ENCODE data around the gene FBF1.

FBF1 gene

GRCh38 chr17:75894049-75894733 is 46.7 kb downstream of the FBF1 start:
- POLR2A ChIA-PET: interaction anchor here (1.0 to 1.7 kb wide), 4 partner anchors 10 to 114 kb away, joined by 4 to 5 read pairs (median 5); partner anchors contain the start of genes MRPL38 and WBP2
- TF ChIP-seq FOXA1 (IDR thresholded peaks at IDR 0.05): no peak
- TF ChIP-seq L3MBTL2 (conservative IDR thresholded peaks at IDR 0.05): no peak
- TF ChIP-seq TARDBP (IDR thresholded peaks at IDR 0.05): no peak
- no peak for TF ChIP-seq HDGF (IDR thresholded peaks at IDR 0.05; ENCODE audit: borderline replicate concordance)
- no peak for DNase-seq (ENCODE audit: extremely low spot score)
- CTCF ChIA-PET: interaction anchor here (0.8 to 2.2 kb wide), 2 partner anchors 15 to 17 kb away, joined by 3 to 7 read pairs; no protein-coding TSS in a partner anchor

GRCh38 chr17:75893305-75894048 is 47.4 kb downstream of the FBF1 start:
- no peak for DNase-seq (ENCODE audit: extremely low spot score)
- ChIA-PET CTCF (interaction anchor here (0.8 to 2.2 kb wide), 3 partner anchors 10 to 16 kb away, joined by 3 to 7 read pairs (median 5); no protein-coding TSS in a partner anchor), POLR2A (interaction anchor here (0.8 to 1.7 kb wide), 5 partner anchors 11 to 114 kb away, joined by 3 to 5 read pairs (median 5); partner anchors contain the start of genes MRPL38 and WBP2)
- no peak for TF ChIP-seq ELF4 (IDR thresholded peaks at IDR 0.05)
- TF ChIP-seq FOXA1 (IDR thresholded peaks at IDR 0.05): no peak
- no peak for TF ChIP-seq ARNT (IDR thresholded peaks at IDR 0.05)
- TF ChIP-seq BHLHE40 (IDR thresholded peaks at IDR 0.05; ENCODE audit: borderline replicate concordance): no peak
- no peak for TF ChIP-seq FOXM1 (IDR thresholded peaks at IDR 0.05; ENCODE audit: borderline replicate concordance)
- no peak for TF ChIP-seq NFRKB (IDR thresholded peaks at IDR 0.05)
- TF ChIP-seq CTBP1 (IDR thresholded peaks at IDR 0.05; ENCODE audit: borderline replicate concordance): no peak
- TF ChIP-seq TARDBP (IDR thresholded peaks at IDR 0.05): no peak

- CTCF ChIA-PET: interaction anchor here (0.6 to 1.5 kb wide), 4 partner anchors 11 to 105 kb away, joined by 3 to 5 read pairs (median 4); no protein-coding TSS in a partner anchor
- POLR2A ChIA-PET: interaction anchor here (0.8 to 1.7 kb wide), 4 partner anchors 12 to 113 kb away, joined by 3 to 5 read pairs (median 4); partner anchors contain the start of gene MRPL38
- DNase-seq (ENCODE audit: extremely low spot score): no peak
- TF ChIP-seq SUZ12 (IDR thresholded peaks at IDR 0.05): no peak
- no peak for TF ChIP-seq L3MBTL2 (conservative IDR thresholded peaks at IDR 0.05)
- no peak for TF ChIP-seq BHLHE40 (IDR thresholded peaks at IDR 0.05; ENCODE audit: borderline replicate concordance)
- no peak for TF ChIP-seq FOXM1 (IDR thresholded peaks at IDR 0.05; ENCODE audit: borderline replicate concordance)
- no peak for TF ChIP-seq SP1 (IDR thresholded peaks at IDR 0.05)
- TF ChIP-seq ELF4 (IDR thresholded peaks at IDR 0.05): no peak
Observed at GRCh38 chr17:75892556-75893224, 48.2 kb downstream of the FBF1 start.

GRCh38 chr17:75891605-75892555 is 49.0 kb downstream of the FBF1 start:
- ChIA-PET POLR2A (interaction anchor here (1.7 kb wide), 1 partner anchor 13 kb away, joined by 5 read pairs; the partner anchor contains the start of gene MRPL38), CTCF (interaction anchor here (0.6 to 1.5 kb wide), 3 partner anchors 27 to 105 kb away, joined by 4 read pairs; no protein-coding TSS in a partner anchor)
- no peak for TF ChIP-seq ELF4 (IDR thresholded peaks at IDR 0.05)
- TF ChIP-seq BHLHE40 (IDR thresholded peaks at IDR 0.05; ENCODE audit: borderline replicate concordance): no peak
- TF ChIP-seq FOXA1 (IDR thresholded peaks at IDR 0.05): no peak
- TF ChIP-seq ZNF384 (IDR thresholded peaks at IDR 0.05): no peak
- no peak for TF ChIP-seq PKNOX1 (IDR thresholded peaks at IDR 0.05)
- TF ChIP-seq HDGF (IDR thresholded peaks at IDR 0.05; ENCODE audit: borderline replicate concordance): no peak
- TF ChIP-seq FOXK2 (IDR thresholded peaks at IDR 0.05): no peak
- no peak for TF ChIP-seq CTBP1 (IDR thresholded peaks at IDR 0.05; ENCODE audit: borderline replicate concordance)
- TF ChIP-seq ARNT (IDR thresholded peaks at IDR 0.05): no peak
- no peak for TF ChIP-seq NFRKB (IDR thresholded peaks at IDR 0.05)
- no peak for DNase-seq (ENCODE audit: extremely low spot score)

- CTCF ChIA-PET: interaction anchor here (0.6 kb wide), 1 partner anchor 26 kb away, joined by 4 read pairs; no protein-coding TSS in a partner anchor
- no peak for DNase-seq (ENCODE audit: extremely low spot score)
- TF ChIP-seq ARNT (IDR thresholded peaks at IDR 0.05) (no peak), L3MBTL2 (conservative IDR thresholded peaks at IDR 0.05) (no peak), TARDBP (IDR thresholded peaks at IDR 0.05) (no peak), NFRKB (IDR thresholded peaks at IDR 0.05) (no peak), HDGF (IDR thresholded peaks at IDR 0.05; ENCODE audit: borderline replicate concordance) (no peak), PKNOX1 (IDR thresholded peaks at IDR 0.05) (no peak), BHLHE40 (IDR thresholded peaks at IDR 0.05; ENCODE audit: borderline replicate concordance) (no peak), SUZ12 (IDR thresholded peaks at IDR 0.05) (no peak), LEF1 (IDR thresholded peaks at IDR 0.05; ENCODE audit: borderline replicate concordance) (no peak), CTBP1 (IDR thresholded peaks at IDR 0.05; ENCODE audit: borderline replicate concordance) (no peak), ELF4 (IDR thresholded peaks at IDR 0.05) (no peak), SP1 (IDR thresholded peaks at IDR 0.05) (no peak), FOXK2 (IDR thresholded peaks at IDR 0.05) (no peak), FOXA1 (IDR thresholded peaks at IDR 0.05) (no peak), ZNF384 (IDR thresholded peaks at IDR 0.05) (no peak), FOXM1 (IDR thresholded peaks at IDR 0.05; ENCODE audit: borderline replicate concordance) (no peak)
- POLR2A ChIA-PET: interaction anchor here (1.3 kb wide), 1 partner anchor 111 kb away, joined by 8 read pairs; a partner anchor contains a TSS
Observed at GRCh38 chr17:75891022-75891604, 49.7 kb downstream of the FBF1 start.

All from HEK293T (cell line).